Measurements from ENCODE around the gene OCA2. TPM values are rescaled to one million over a fixed set of nuclear protein-coding genes. Genes with fewer than 3 reads are reported as not detected.

The OCA2 gene
- total RNA-seq, 2 donors from 2014 or later: 3.7 TPM; not detected in 1

DNA sequence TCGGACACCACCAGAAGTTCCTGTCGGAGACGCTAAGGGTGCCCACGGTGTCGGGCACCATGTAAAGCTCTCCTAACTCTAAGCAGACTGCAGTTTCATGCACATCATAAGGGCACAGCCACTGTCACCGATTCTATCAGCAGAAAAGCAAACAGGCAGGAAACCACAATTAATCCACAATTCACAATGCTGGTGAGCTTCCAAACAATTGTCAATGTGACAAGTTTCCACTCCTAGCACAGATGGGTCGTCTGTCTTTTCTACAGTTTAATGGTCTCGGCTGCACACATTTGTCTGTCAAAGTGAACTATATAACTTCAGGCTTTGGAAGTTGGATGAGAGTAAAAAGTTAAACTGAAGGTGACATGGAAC, 8.8 kb upstream of the OCA2 start:
- intact Hi-C loops (cut with DNase I): no loop called here
- Histone ChIP-seq H3K4me3 (no peak overlapping the region), H3K27ac (no peak overlapping the region), H3K27me3 (replicated peaks; ENCODE audit: insufficient read depth) (no peaks in the 10 kb centered on the region), H3K36me3 (peaks cover 0 to 6% of the 10 kb centered on the region in 2 donors), H3K4me1 (replicated peaks) (peaks cover 3% of the 10 kb centered on the region), H3K9me3 (no peaks in the 10 kb centered on the region)
- DNase-seq (ENCODE audit: low spot score): no peak
- WGBS: 31% methylated on average over 8 of the region's 8 CpGs
- TF ChIP-seq POLR2A (IDR thresholded peaks at IDR 0.05): no peak
- TF ChIP-seq, protein P1, sequence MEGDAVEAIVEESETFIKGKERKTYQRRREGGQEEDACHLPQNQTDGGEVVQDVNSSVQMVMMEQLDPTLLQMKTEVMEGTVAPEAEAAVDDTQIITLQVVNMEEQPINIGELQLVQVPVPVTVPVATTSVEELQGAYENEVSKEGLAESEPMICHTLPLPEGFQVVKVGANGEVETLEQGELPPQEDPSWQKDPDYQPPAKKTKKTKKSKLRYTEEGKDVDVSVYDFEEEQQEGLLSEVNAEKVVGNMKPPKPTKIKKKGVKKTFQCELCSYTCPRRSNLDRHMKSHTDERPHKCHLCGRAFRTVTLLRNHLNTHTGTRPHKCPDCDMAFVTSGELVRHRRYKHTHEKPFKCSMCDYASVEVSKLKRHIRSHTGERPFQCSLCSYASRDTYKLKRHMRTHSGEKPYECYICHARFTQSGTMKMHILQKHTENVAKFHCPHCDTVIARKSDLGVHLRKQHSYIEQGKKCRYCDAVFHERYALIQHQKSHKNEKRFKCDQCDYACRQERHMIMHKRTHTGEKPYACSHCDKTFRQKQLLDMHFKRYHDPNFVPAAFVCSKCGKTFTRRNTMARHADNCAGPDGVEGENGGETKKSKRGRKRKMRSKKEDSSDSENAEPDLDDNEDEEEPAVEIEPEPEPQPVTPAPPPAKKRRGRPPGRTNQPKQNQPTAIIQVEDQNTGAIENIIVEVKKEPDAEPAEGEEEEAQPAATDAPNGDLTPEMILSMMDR (IDR thresholded peaks at IDR 0.05): no peak
- TF ChIP-seq POLR2AphosphoS5 (IDR thresholded peaks at IDR 0.05): no peak

DNA sequence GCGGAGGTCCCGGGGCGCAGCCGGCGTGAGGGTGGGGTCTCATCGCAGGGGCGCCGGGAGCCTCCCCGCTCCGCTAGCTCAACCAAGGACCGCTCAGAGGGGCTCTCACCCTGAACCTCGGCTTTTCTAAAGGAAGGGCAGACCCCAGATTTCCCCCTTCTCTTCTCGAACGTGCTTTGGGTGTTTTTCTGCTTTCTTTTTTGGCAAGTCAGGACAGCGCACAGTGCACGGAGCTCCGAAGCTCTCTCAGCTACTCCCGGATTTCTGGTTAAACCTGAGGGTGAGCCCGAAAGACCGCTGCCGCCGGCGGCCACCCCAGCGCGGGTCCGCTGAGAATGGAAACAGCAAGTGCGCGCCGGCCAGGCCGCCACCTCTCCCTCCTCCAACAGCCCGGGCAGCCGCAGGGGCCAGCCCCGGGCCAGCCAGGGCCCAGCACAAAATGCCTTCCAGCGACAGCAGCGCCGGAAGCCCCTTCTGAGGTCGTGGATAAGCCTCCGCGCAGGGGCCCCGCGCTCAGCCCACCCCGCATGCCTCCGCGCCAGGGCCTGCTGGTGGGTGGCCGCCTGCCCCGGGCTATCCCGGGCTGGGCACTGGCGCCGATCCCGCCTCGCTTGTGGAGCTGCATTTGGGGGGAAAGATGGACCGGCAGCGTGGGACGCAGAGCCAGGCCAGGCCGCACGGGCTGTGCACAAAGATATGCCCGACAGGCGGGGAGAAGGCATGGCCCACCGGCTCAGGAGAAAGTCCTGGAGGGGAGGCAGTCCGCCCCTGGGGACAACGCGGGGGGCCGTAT, 8.2 kb upstream of the OCA2 start:
- intact Hi-C loops (cut with DNase I): no loop called here
- 3% methylated on average over 35 of the region's 63 CpGs for WGBS
- no peaks in the 10 kb centered on the region for H3K27me3 ChIP-seq (replicated peaks; ENCODE audit: insufficient read depth)
- H3K9me3 ChIP-seq: no peaks in the 10 kb centered on the region
- H3K36me3 ChIP-seq: peaks cover 0 to 6% of the 10 kb centered on the region in 2 donors
- no peak for TF ChIP-seq POLR2A (IDR thresholded peaks at IDR 0.05)
- TF ChIP-seq, protein P1 (IDR thresholded peaks at IDR 0.05): no peak
- TF ChIP-seq POLR2AphosphoS5 (IDR thresholded peaks at IDR 0.05): no peak
- no peak for DNase-seq (ENCODE audit: low spot score)
- peaks cover 3% of the 10 kb centered on the region for H3K4me1 ChIP-seq (replicated peaks)
- peak overlapping the region in 1 of 2 donors; percentile 4 for H3K27ac ChIP-seq
- H3K4me3 ChIP-seq: peak overlapping the region; percentile 39 to 44

DNA sequence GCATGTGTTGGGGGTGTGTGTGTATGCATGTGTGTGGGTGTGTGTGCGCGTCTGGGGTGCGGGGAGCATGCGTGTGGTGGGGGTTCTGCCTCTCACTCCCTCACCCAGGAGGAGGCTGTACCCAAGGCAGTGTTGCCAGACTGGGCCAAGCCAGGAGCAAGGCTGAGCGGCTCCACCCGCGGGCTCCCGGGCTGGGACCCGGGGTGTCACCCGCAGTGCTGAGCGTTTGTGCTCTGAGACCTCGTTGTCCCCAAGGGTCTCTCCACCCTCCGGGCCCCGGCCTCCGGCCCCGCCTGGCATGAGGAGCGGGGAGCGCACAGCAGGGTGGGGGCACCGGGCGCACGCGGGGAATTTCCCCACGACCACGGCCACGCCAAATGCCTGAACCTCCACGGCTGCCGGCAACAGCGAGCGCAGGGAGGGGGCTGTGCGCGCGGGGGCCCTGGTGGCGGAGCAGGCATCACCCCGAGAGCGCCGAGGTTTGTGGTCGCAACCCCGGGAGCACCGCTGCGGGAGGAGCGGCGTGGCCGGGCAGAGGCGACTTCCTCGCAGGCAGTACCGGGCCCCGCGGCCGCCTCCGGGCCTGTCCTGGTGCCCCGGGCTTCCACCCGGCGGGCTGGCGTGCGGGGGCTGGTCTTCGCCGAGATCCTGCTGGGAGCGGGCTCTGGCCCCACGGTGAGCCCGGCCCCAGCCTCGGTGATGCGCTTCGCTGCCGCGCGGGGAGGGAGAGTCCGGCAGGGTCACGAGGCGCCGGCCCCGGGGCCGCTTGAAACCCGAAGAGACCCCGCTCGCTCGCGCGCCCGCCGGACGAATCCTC, 7.4 kb upstream of the OCA2 start:
- Histone ChIP-seq H3K27ac (peak overlapping the region in 1 of 2 donors; percentile 4), H3K27me3 (replicated peaks; ENCODE audit: insufficient read depth) (no peaks in the 10 kb centered on the region), H3K9me3 (no peaks in the 10 kb centered on the region), H3K4me1 (replicated peaks) (peaks cover 3% of the 10 kb centered on the region), H3K36me3 (no peaks in the 10 kb centered on the region), H3K4me3 (peak overlapping the region; percentile 39 to 44)
- intact Hi-C loops (cut with DNase I): no loop called here
- WGBS: 10% methylated on average over 29 of the region's 81 CpGs
- DNase-seq (ENCODE audit: low spot score): no peak
- TF ChIP-seq, protein P1 (IDR thresholded peaks at IDR 0.05): no peak
- TF ChIP-seq POLR2AphosphoS5 (IDR thresholded peaks at IDR 0.05) (no peak), POLR2A (IDR thresholded peaks at IDR 0.05) (no peak)

DNA sequence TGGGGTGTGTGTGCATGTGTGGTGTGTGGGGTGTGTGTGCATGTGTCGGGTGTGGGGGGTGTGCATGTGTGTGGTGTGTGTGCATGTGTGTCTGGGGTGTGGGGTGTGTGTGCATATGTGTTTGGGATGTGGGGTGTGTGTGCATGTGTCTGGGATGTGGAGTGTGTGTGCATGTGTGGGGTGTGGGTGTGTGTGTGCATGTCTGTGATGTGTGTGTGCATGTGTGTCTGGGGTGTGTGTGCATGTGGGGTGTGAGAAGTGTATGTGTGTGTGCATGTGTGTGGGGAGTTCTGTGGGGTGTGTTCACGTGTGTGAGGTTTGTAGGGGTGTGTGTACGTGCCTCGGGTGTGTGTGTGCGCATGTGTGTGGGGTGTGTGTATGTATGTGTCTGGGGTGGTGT, 6.7 kb upstream of the OCA2 start:
- no peaks in the 10 kb centered on the region for H3K36me3 ChIP-seq
- 82% methylated on average over 5 of the region's 5 CpGs for WGBS
- H3K9me3 ChIP-seq: no peaks in the 10 kb centered on the region
- peaks cover 3% of the 10 kb centered on the region for H3K4me1 ChIP-seq (replicated peaks)
- DNase-seq (ENCODE audit: low spot score): no peak
- no peak overlapping the region for H3K4me3 ChIP-seq
- TF ChIP-seq, protein P1 (IDR thresholded peaks at IDR 0.05): no peak
- H3K27ac ChIP-seq: no peak overlapping the region
- H3K27me3 ChIP-seq (replicated peaks; ENCODE audit: insufficient read depth): no peaks in the 10 kb centered on the region
- intact Hi-C loops (cut with DNase I): no loop called here

All from prostate gland (tissue), 2 donors.